Panc1 (cell line): Measurements from ENCODE around the gene MRPL46.

ENCODE experiments used
- POLR2AphosphoS5 ChIP-seq: IDR thresholded peaks from 2 replicates; pipeline ENCODE4 v1.6.1; 2012; ENCODE audit warnings: mild to moderate bottlenecking, low read depth, low read length, moderate library complexity
- TF ChIP-seq, protein P1 (sequence below): fragments of 450-650 bp; IDR thresholded peaks from 2 replicates; pipeline ENCODE4 v1.5.1; 2017; ENCODE audit warnings: mild to moderate bottlenecking

DNA sequence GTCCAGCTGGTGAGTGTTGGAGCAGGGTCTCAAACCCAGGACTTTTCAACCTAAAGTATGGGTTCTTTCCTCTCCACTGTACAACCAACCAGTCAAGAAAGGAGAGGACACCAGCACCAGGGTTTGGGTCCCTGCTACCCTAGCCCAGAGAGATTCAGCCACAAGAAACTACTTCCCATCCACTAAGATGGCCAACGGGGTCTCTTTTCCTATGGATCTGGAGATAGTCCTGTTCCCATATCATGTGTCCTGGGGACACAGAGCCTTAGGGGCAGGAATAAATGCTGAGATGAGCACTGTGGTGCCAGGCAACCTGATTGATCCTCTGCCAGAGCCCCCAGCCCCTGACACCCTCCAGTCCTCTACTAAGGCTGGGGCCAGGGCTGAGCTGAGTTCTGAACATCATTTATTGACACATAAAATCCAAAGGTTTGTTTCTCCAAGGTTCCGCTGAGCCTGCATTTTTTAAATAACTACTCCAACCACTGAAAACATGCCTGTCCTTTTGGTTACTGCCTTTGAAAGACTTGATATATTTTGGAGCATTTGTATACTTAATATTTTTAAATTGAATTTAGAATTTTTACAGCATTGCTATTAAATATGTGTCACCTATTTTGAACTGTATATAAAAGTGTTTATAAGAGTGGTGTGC is 26.0 kb downstream of the MRPL46 start:
- TF ChIP-seq, protein P1, sequence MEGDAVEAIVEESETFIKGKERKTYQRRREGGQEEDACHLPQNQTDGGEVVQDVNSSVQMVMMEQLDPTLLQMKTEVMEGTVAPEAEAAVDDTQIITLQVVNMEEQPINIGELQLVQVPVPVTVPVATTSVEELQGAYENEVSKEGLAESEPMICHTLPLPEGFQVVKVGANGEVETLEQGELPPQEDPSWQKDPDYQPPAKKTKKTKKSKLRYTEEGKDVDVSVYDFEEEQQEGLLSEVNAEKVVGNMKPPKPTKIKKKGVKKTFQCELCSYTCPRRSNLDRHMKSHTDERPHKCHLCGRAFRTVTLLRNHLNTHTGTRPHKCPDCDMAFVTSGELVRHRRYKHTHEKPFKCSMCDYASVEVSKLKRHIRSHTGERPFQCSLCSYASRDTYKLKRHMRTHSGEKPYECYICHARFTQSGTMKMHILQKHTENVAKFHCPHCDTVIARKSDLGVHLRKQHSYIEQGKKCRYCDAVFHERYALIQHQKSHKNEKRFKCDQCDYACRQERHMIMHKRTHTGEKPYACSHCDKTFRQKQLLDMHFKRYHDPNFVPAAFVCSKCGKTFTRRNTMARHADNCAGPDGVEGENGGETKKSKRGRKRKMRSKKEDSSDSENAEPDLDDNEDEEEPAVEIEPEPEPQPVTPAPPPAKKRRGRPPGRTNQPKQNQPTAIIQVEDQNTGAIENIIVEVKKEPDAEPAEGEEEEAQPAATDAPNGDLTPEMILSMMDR: no peak
- TF ChIP-seq POLR2AphosphoS5: no peak
